CD14-positive monocyte (primary cell): Measurements from ENCODE around the gene SYNE4. TPM values are rescaled to one million over a fixed set of nuclear protein-coding genes. Genes with fewer than 3 reads are reported as not detected.

Source experiments
- DNase-seq, 3 donors: peaks; one replicate each; pipeline ENCODE4 v3.0.0-alpha.2; 2011 to 2022
- H2AFZ ChIP-seq: 2 replicates; pipeline ENCODE4 v1.6.0; 2012; ENCODE audit warnings: mild to moderate bottlenecking, low read depth, low read length, inconsistent platforms; ENCODE audit not compliant: insufficient read depth, poor library complexity, severe bottlenecking
- H3K27ac ChIP-seq, 2 donors: 1 replicate in 1 of 2; 2 replicates in 1 of 2; pipeline ENCODE4 v1.5.1; 2012 to 2013; ENCODE audit warnings: low read length in 2 of 2, control low read depth in 1 of 2, inconsistent platforms in 1 of 2, low read depth in 1 of 2, mild to moderate bottlenecking in 1 of 2
- H3K27me3 ChIP-seq, 2 donors: one replicate each; pipeline versions ENCODE4 v1.6.0 to v1.6.1; 2011 to 2013; ENCODE audit warnings: low read length in 2 of 2; ENCODE audit not compliant: control insufficient read depth in 2 of 2, insufficient read depth in 2 of 2
- H3K36me3 ChIP-seq, 2 donors: replicated peaks in 1 of 2; 1 replicate in 1 of 2; 2 replicates in 1 of 2; pipeline versions ENCODE4 v1.5.1 to v1.6.1; 2012 to 2013; ENCODE audit warnings: low read length in 2 of 2, control low read depth in 1 of 2, inconsistent platforms in 1 of 2, mild to moderate bottlenecking in 1 of 2; ENCODE audit not compliant: insufficient read depth in 2 of 2, control insufficient read depth in 1 of 2
- H3K4me1 ChIP-seq, 2 donors: 1 replicate in 1 of 2; 2 replicates in 1 of 2; pipeline versions ENCODE4 v1.5.1 to v1.6.1; 2012 to 2013; ENCODE audit warnings: low read length in 2 of 2, control low read depth in 1 of 2, inconsistent platforms in 1 of 2, mild to moderate bottlenecking in 1 of 2, moderate library complexity in 1 of 2; ENCODE audit not compliant: insufficient read depth in 2 of 2, control insufficient read depth in 1 of 2
- H3K4me2 ChIP-seq: replicated peaks from 2 replicates; pipeline ENCODE3; 2012; ENCODE audit warnings: low read length, moderate library complexity, mild to moderate bottlenecking; ENCODE audit not compliant: poor library complexity, severe bottlenecking; ENCODE audit errors: extremely low read depth
- H3K4me3 ChIP-seq, 3 experiments: fragments of 200-600 bp in 1 of 3; sonication (generic) in 1 of 3; replicated peaks in 1 of 3; 1 replicate in 2 of 3; 2 replicates in 1 of 3; pipeline ENCODE4 v1.5.1; 2011 to 2013; ENCODE audit warnings: low read length in 3 of 3, mild to moderate bottlenecking in 3 of 3, control low read depth in 2 of 3, low read depth in 2 of 3, inconsistent platforms in 1 of 3, moderate library complexity in 1 of 3
- H3K79me2 ChIP-seq: 2 replicates; pipeline ENCODE4 v1.6.0; 2012; ENCODE audit warnings: mild to moderate bottlenecking, control low read depth, inconsistent platforms, low read length, moderate library complexity; ENCODE audit not compliant: insufficient read depth
- H3K9ac ChIP-seq: 2 replicates; pipeline ENCODE4 v1.6.0; 2017; ENCODE audit warnings: low read length, mild to moderate bottlenecking; ENCODE audit not compliant: insufficient read depth, poor library complexity, severe bottlenecking
- H3K9me3 ChIP-seq, 2 donors: replicated peaks in 1 of 2; 1 replicate in 1 of 2; 2 replicates in 1 of 2; pipeline versions ENCODE4 v1.5.1 to v1.6.1; 2012 to 2013; ENCODE audit warnings: low read length in 2 of 2, control low read depth in 1 of 2; ENCODE audit not compliant: control insufficient read depth in 1 of 2, insufficient read depth in 1 of 2
- H4K20me1 ChIP-seq: 2 replicates; pipeline ENCODE4 v1.6.0; 2012; ENCODE audit warnings: mild to moderate bottlenecking, low read length, control low read depth, moderate library complexity; ENCODE audit not compliant: insufficient read depth
- H3K27ac Mint-ChIP-seq, 7 donors: one replicate each; pipeline ENCODE4 v1.8.0; 2020; ENCODE audit warnings: mild to moderate bottlenecking in 7 of 7, mixed read lengths in 7 of 7, moderate library complexity in 6 of 7, inconsistent platforms in 2 of 7
- H3K27me3 Mint-ChIP-seq, 3 donors: one replicate each; pipeline ENCODE4 v1.8.0; 2021 to 2022; ENCODE audit warnings: low read depth in 3 of 3, mild to moderate bottlenecking in 3 of 3, mixed read lengths in 3 of 3, moderate library complexity in 3 of 3, inconsistent platforms in 1 of 3
- H3K36me3 Mint-ChIP-seq, 2 donors: one replicate each; pipeline ENCODE4 v1.8.0; 2020; ENCODE audit warnings: mixed read lengths in 2 of 2, inconsistent platforms in 1 of 2, mild to moderate bottlenecking in 1 of 2
- H3K4me1 Mint-ChIP-seq: one replicate; pipeline ENCODE4 v1.8.0; 2020; ENCODE audit warnings: mild to moderate bottlenecking, mixed read lengths
- H3K4me3 Mint-ChIP-seq, 2 donors: one replicate each; pipeline ENCODE4 v1.8.0; 2020; ENCODE audit warnings: mild to moderate bottlenecking in 2 of 2, mixed read lengths in 2 of 2, moderate library complexity in 1 of 2
- H3K9me3 Mint-ChIP-seq, 7 donors: one replicate each; pipeline ENCODE4 v1.8.0; 2020 to 2022; ENCODE audit warnings: mixed read lengths in 7 of 7, mild to moderate bottlenecking in 6 of 7, moderate library complexity in 6 of 7, inconsistent platforms in 2 of 7
- CTCF ChIP-seq: fragments of 200-600 bp; IDR thresholded peaks from one replicate; pipeline ENCODE4 v1.8.0; 2022; ENCODE audit warnings: antibody characterized with exemption, mild to moderate bottlenecking
- WGBS: methylation state at CpG from one replicate; pipeline ENCODE4 v1.1.5; 2013; ENCODE audit warnings: missing lambda C conversion rate; ENCODE audit not compliant: insufficient coverage; 5-methylcytosine and 5-hydroxymethylcytosine counted together
- intact Hi-C, 2 donors: fragments of 100-400 bp; cut with micrococcal nuclease; formaldehyde crosslinking; loops; one replicate each; pipeline versions ENCODE4 v1.15.0 to v1.15.1; 2023
- polyA plus RNA-seq, 3 donors: library from polyadenylated mRNA; depleted of rRNA in 1 of 3; unstranded in 2 of 3; stranded (reverse) in 1 of 3; fragments of 300-500 nt in 2 of 3; fragments of >200 nt in 1 of 3; fragmentation: Illumina TruSeq in 2 of 3; gene quantifications; 1 replicate in 2 of 3; 2 replicates in 1 of 3; pipeline ENCODE4 v1.2.3, GENCODE V29; 2012 to 2021

Gene SYNE4
- polyA plus RNA-seq, 3 donors, result 0.76 TPM; not detected in 2

DNA sequence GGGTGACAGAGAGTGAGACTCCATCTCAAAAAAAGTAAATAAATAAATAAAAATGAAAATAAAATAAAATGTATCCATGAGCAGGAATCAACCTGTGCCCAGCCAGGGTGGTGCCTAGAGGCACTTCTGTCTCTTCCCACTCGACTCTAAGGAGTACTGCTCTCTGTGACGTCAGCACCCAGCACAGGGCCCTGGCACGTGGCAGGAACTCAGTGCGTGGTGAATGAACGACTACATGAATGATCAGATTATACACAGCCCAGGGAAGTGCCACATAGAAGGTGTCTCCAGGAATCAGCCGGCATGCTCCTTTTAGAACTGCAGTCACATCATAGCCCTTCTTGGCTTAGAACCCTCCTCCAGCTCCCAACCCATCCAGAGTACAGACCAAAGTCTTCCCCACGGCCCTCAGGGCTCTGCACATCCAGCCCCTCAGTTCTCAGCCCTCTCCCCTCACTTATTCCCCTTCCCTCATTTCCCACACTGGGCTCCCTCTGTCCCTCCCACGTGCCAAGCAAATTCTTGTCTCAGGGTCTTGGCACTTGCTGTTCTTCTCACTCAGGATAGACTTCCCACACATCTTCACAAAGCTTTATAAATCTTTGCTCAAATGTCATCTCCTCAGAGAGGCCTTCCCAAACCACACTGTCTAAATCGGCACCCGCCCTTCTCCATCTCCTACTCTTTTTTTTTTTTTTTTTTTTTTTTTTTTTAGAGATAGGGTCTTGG is 19.9 kb upstream of the SYNE4 start:
- no peak overlapping the region for H2AFZ ChIP-seq
- no peak overlapping the region for H3K4me3 Mint-ChIP-seq
- H3K27me3 Mint-ChIP-seq, result peaks cover 6 to 15% (median 10%) of the 10 kb centered on the region in 3 donors
- no peak overlapping the region for H3K9ac ChIP-seq
- no peak for TF ChIP-seq CTCF
- H3K36me3 ChIP-seq, result peaks cover 0 to 11% of the 10 kb centered on the region in 2 donors
- H3K4me2 ChIP-seq, result no peak overlapping the region
- WGBS, result 93% methylated on average over 8 of the region's 10 CpGs
- H3K27ac ChIP-seq, result no peak overlapping the region
- H3K4me1 Mint-ChIP-seq, result peaks cover 4% of the 10 kb centered on the region
- H3K27ac Mint-ChIP-seq, result peak overlapping the region in 2 of 7 donors; percentile 18 to 26
- H3K36me3 Mint-ChIP-seq, result peaks cover 9 to 12% of the 10 kb centered on the region in 2 donors
- H3K9me3 Mint-ChIP-seq, result peaks cover 0 to 2% (median 0%) of the 10 kb centered on the region in 7 donors
- H4K20me1 ChIP-seq, result no peaks in the 10 kb centered on the region
- H3K79me2 ChIP-seq, result no peaks in the 10 kb centered on the region
- H3K4me3 ChIP-seq, result no peak overlapping the region
- H3K9me3 ChIP-seq, result no peaks in the 10 kb centered on the region
- H3K27me3 ChIP-seq, result peaks cover 0 to 8% of the 10 kb centered on the region in 2 donors
- DNase-seq, result no peak
- H3K4me1 ChIP-seq, result peaks cover 3 to 9% of the 10 kb centered on the region in 2 donors
- intact Hi-C loops, result no loop called here

DNA sequence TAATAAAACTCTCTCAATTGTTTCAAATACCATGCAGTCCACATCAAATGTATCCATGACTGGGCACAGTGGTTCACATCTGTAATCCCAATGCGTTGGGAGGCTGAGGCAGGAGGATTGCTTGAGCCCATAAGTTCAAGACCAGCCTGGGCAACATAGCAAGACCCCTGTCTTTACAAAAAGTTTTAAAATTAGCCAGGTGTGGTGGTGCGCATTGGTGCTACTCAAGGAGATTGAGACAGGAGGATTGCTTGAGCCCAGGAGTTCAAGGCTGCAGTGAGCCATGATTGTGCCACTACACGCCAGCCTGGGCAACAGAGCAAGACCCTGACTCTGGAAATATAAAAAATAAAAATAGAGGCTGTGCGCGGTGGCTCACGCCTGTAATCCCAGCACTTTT is 19.1 kb upstream of the SYNE4 start:
- no peak overlapping the region for H3K4me2 ChIP-seq
- no peak overlapping the region for H3K9ac ChIP-seq
- H3K4me3 Mint-ChIP-seq, result no peak overlapping the region
- 95% methylated on average over 5 of the region's 6 CpGs for WGBS
- H3K27ac Mint-ChIP-seq, result peak overlapping the region in 1 of 7 donors; percentile 32
- H3K27ac ChIP-seq, result no peak overlapping the region
- H3K36me3 Mint-ChIP-seq, result peaks cover 13 to 16% of the 10 kb centered on the region in 2 donors
- intact Hi-C loops, result no loop called here
- H4K20me1 ChIP-seq, result no peaks in the 10 kb centered on the region
- peaks cover 6 to 11% (median 8%) of the 10 kb centered on the region in 3 donors for H3K27me3 Mint-ChIP-seq
- H3K4me1 ChIP-seq, result peaks cover 2 to 5% of the 10 kb centered on the region in 2 donors
- peaks cover 0 to 11% of the 10 kb centered on the region in 2 donors for H3K36me3 ChIP-seq
- H3K27me3 ChIP-seq, result peaks cover 0 to 6% of the 10 kb centered on the region in 2 donors
- no peak overlapping the region for H2AFZ ChIP-seq
- no peak for TF ChIP-seq CTCF
- H3K4me1 Mint-ChIP-seq, result peaks cover 2% of the 10 kb centered on the region
- peaks cover 0 to 2% (median 0%) of the 10 kb centered on the region in 7 donors for H3K9me3 Mint-ChIP-seq
- no peak overlapping the region for H3K4me3 ChIP-seq
- no peaks in the 10 kb centered on the region for H3K79me2 ChIP-seq
- H3K9me3 ChIP-seq, result no peaks in the 10 kb centered on the region
- no peak for DNase-seq
